ENCODE measurements around the gene PIK3AP1.

The PIK3AP1 gene

DNA sequence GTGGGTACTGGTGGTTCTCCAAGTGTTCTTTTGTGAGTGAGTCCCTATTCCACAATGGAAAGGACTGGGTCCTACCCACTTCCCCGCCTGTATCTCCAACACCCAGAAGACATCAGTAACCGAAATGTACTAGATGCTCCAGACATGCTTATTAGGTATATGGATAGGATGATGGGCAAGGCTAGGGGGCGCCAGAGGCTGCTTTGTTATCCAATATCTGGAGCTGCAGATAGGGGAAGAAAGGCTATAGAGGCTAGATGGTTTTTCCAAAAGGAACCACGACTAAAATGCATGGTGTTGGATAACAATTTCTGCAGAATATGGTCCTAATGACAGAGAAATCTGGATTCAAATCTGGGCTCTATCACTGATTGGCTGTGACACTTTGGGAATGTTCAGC is 77.3 kb downstream of the PIK3AP1 start:
- Histone ChIP-seq H3K9me2 (replicated peaks; ENCODE audit: insufficient read depth, low read length) (no peaks in the 10 kb centered on the region), H3K27ac (ENCODE audit: low read depth, low read length) (no peak overlapping the region), H2AFZ (ENCODE audit: low read depth, low read length, severe bottlenecking) (no peak overlapping the region), H3K9ac (ENCODE audit: low read length) (no peak overlapping the region), H3K79me2 (ENCODE audit: insufficient read depth, low read length) (no peaks in the 10 kb centered on the region), H3F3A (ENCODE audit: insufficient read depth) (peaks cover 25% of the 10 kb centered on the region), H3K4me2 (ENCODE audit: low read depth, low read length, poor library complexity, severe bottlenecking) (no peak overlapping the region), H3K4me3 (ENCODE audit: insufficient read depth, low read length, poor library complexity, severe bottlenecking) (no peak overlapping the region), H3K27me3 (ENCODE audit: low read length) (no peaks in the 10 kb centered on the region), H3K36me3 (ENCODE audit: low read length) (peaks cover 57% of the 10 kb centered on the region), H3K9me3 (ENCODE audit: insufficient read depth, low read length) (no peaks in the 10 kb centered on the region), H4K20me1 (ENCODE audit: low read depth, low read length) (no peaks in the 10 kb centered on the region)
- TF ChIP-seq, protein P1, sequence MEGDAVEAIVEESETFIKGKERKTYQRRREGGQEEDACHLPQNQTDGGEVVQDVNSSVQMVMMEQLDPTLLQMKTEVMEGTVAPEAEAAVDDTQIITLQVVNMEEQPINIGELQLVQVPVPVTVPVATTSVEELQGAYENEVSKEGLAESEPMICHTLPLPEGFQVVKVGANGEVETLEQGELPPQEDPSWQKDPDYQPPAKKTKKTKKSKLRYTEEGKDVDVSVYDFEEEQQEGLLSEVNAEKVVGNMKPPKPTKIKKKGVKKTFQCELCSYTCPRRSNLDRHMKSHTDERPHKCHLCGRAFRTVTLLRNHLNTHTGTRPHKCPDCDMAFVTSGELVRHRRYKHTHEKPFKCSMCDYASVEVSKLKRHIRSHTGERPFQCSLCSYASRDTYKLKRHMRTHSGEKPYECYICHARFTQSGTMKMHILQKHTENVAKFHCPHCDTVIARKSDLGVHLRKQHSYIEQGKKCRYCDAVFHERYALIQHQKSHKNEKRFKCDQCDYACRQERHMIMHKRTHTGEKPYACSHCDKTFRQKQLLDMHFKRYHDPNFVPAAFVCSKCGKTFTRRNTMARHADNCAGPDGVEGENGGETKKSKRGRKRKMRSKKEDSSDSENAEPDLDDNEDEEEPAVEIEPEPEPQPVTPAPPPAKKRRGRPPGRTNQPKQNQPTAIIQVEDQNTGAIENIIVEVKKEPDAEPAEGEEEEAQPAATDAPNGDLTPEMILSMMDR (IDR thresholded peaks at IDR 0.05; ENCODE audit: insufficient read depth, low read length, poor library complexity, severe bottlenecking), result peak; percentile 78
- no peak for TF ChIP-seq EZH2phosphoT487 (conservative IDR thresholded peaks at IDR 0.05; ENCODE audit: low read length)

DNA sequence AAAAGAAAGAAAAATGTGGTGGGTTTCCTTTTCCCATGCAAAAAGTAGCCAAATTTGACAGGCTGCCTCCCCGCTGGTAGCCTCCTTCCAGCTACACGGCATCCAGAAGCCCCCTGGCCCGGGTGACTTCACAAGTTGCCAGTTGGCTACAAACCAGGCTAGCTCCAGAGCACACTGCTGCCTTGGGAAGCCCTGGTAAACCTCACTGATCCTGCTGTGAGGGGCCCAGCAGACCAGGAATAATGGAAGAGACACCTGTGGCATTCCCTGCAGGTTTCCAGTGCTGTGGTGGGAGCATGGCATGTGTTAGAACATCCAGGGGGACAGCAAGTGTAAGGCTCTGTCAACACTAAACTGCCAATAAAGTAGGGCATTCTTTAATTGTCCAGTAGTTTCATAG is 77.8 kb downstream of the PIK3AP1 start:
- no peaks in the 10 kb centered on the region for H3K9me2 ChIP-seq (replicated peaks; ENCODE audit: insufficient read depth, low read length)
- peaks cover 53% of the 10 kb centered on the region for H3K36me3 ChIP-seq (ENCODE audit: low read length)
- no peaks in the 10 kb centered on the region for H4K20me1 ChIP-seq (ENCODE audit: low read depth, low read length)
- peaks cover 25% of the 10 kb centered on the region for H3F3A ChIP-seq (ENCODE audit: insufficient read depth)
- no peaks in the 10 kb centered on the region for H3K27me3 ChIP-seq (ENCODE audit: low read length)
- no peaks in the 10 kb centered on the region for H3K79me2 ChIP-seq (ENCODE audit: insufficient read depth, low read length)
- no peak overlapping the region for H3K4me2 ChIP-seq (ENCODE audit: low read depth, low read length, poor library complexity, severe bottlenecking)
- no peaks in the 10 kb centered on the region for H3K9me3 ChIP-seq (ENCODE audit: insufficient read depth, low read length)
- H3K9ac ChIP-seq (ENCODE audit: low read length), result no peak overlapping the region
- no peak overlapping the region for H3K27ac ChIP-seq (ENCODE audit: low read depth, low read length)
- TF ChIP-seq EZH2phosphoT487 (conservative IDR thresholded peaks at IDR 0.05; ENCODE audit: low read length), result no peak
- TF ChIP-seq, protein P1 (IDR thresholded peaks at IDR 0.05; ENCODE audit: insufficient read depth, low read length, poor library complexity, severe bottlenecking), result no peak
- no peak overlapping the region for H2AFZ ChIP-seq (ENCODE audit: low read depth, low read length, severe bottlenecking)
- H3K4me3 ChIP-seq (ENCODE audit: insufficient read depth, low read length, poor library complexity, severe bottlenecking), result no peak overlapping the region

DNA sequence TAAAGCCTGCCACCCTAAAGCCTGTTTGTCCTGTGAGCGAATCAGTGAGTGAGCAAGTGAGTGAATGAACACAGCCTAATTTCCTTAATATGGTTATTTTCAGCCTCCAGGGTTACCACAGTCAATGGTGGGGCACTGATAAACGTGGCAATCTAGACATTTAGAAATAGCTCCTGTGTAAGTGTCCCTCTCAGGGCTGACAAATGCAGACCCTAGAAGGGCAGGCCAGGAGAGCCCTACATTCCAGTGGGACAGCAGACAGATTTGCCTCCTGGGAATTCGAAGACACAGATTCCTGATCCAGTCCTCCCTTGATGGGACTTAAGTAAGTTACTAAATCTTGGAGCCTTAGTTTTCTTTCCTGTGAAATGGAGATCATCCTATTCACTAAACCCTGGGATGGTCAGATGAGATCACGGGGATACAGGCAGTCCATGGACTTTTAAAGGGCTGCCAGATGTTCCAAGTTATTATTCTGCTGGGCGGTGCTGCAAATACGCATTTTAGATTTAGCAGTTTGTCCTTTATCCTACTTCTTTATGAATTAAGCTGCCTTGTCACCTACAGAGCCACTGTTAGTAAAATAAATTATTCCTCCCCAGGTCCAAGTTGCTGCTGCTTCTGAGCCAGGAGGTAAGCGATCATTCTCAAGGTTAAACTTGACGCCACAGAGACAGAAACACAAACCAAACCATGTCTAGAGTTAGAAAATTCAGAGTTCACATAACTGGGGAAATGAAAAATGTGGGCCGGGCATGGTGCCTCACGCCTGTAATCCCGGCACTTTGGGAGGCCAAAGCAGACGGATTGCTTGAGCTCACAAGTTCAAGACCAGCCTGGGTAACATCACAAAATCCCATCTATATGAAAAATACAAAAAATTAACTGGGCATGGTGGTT is 78.7 kb downstream of the PIK3AP1 start:
- no peaks in the 10 kb centered on the region for H4K20me1 ChIP-seq (ENCODE audit: low read depth, low read length)
- no peak overlapping the region for H3K4me2 ChIP-seq (ENCODE audit: low read depth, low read length, poor library complexity, severe bottlenecking)

More for the DNA sequence above, 78.7 kb downstream of the PIK3AP1 start:
- Histone ChIP-seq H3K9ac (ENCODE audit: low read length) (no peak overlapping the region), H3K9me2 (replicated peaks; ENCODE audit: insufficient read depth, low read length) (no peaks in the 10 kb centered on the region), H3K79me2 (ENCODE audit: insufficient read depth, low read length) (0 out of 2 replicates have a peak, but pooled peaks cover 3% of the 10 kb centered on the region), H3F3A (ENCODE audit: insufficient read depth) (peaks cover 18% of the 10 kb centered on the region), H3K9me3 (ENCODE audit: insufficient read depth, low read length) (no peaks in the 10 kb centered on the region), H3K36me3 (ENCODE audit: low read length) (peaks cover 45% of the 10 kb centered on the region), H3K27me3 (ENCODE audit: low read length) (no peaks in the 10 kb centered on the region), H2AFZ (ENCODE audit: low read depth, low read length, severe bottlenecking) (no peak overlapping the region), H3K27ac (ENCODE audit: low read depth, low read length) (no peak overlapping the region), H3K4me3 (ENCODE audit: insufficient read depth, low read length, poor library complexity, severe bottlenecking) (no peak overlapping the region)
- TF ChIP-seq EZH2phosphoT487 (conservative IDR thresholded peaks at IDR 0.05; ENCODE audit: low read length), result no peak
- TF ChIP-seq, protein P1 (IDR thresholded peaks at IDR 0.05; ENCODE audit: insufficient read depth, low read length, poor library complexity, severe bottlenecking), result no peak
